ENCODE results near the gene IPPK.

The IPPK gene

DNA sequence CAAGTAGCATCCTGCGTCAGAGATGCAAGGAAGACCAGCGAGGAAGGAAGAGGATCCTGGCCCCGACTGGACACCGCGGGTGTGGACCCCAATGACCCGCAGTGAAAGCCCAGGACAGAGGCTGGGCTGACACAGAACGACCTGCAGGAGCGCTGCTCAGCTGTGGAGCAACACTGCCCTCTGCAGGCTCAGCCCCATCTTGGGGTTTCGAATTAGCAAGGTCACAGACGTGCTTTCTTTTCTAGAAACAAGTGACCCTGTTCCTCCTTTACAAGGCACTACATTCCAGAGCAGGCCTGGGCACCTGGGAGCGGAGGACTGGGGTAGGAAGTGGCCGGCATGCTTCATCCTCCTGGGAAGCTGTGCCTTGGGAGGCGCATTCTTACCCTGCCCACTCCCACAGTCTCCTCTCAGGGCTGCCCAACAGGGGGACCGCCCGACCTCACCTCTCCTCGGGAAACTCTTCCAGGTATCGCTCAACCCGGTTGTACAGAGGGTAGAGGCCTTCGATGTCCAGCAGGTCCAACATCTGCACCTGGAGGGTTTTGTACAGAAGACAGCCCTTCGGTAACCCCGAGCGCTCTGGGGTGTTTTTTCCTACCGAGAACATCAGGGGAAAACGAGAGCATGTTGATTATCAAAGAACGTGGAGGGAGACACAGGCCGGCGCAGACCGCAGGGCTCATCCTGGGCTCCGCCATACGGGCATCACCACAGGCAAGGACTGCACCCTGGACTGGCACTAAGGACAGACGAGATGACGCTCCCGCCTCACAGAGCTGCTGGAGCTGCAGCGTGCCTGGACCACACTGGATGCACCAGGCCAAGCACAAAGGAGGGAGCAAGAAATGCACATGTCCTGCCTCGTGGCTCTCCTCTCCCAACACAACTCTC, 35.0 kb downstream of the IPPK start (continued):
- TF ChIP-seq, protein P1, sequence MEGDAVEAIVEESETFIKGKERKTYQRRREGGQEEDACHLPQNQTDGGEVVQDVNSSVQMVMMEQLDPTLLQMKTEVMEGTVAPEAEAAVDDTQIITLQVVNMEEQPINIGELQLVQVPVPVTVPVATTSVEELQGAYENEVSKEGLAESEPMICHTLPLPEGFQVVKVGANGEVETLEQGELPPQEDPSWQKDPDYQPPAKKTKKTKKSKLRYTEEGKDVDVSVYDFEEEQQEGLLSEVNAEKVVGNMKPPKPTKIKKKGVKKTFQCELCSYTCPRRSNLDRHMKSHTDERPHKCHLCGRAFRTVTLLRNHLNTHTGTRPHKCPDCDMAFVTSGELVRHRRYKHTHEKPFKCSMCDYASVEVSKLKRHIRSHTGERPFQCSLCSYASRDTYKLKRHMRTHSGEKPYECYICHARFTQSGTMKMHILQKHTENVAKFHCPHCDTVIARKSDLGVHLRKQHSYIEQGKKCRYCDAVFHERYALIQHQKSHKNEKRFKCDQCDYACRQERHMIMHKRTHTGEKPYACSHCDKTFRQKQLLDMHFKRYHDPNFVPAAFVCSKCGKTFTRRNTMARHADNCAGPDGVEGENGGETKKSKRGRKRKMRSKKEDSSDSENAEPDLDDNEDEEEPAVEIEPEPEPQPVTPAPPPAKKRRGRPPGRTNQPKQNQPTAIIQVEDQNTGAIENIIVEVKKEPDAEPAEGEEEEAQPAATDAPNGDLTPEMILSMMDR (tag by site-specific recombination; IDR thresholded peaks at IDR 0.05) = peak; percentile 88

DNA sequence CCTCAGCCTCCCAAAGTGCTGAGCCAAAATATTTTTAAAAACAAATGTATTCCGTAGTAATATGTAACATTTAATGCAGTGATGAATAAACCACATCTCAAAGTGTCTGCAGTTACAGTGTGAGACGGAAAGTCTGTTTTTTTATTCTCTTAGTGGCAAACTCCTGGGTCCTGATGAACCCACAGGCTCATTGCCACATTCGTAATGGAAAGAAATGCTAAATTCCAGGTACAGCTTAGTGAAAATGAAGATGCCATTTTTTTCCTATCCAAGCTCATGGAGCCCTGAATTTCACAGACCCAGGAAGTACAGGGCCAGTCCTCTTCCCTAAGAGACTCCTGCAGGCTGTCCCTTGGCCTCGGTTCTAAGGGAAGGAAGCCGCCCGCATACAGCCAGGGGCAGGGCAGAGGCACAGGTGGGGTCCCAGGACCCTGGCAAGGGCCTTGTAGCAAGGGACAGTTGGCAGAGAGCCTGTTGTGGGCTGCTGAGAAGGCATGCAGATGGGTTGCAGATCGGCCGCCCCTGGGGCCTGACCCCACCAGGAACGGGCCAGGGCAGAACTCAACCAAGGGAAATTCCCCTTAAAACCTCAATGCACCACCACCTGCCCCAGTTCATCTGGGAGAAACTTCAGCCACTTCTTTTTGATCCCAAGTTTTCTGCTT, 36.2 kb downstream of the IPPK start:
- no peaks in the 10 kb centered on the region for H3K9me3 ChIP-seq (ENCODE audit: control insufficient read depth, insufficient read depth, low read depth, low read length)
- no peaks in the 10 kb centered on the region for H3K4me1 ChIP-seq (ENCODE audit: control insufficient read depth, insufficient read depth, low read length)
- no peak overlapping the region for H3K4me3 ChIP-seq (ENCODE audit: low read depth, low read length)
- H3K36me3 ChIP-seq (ENCODE audit: control insufficient read depth in 2 of 2, insufficient read depth in 1 of 2, low read length in 2 of 2) = peaks cover 8 to 79% of the 10 kb centered on the region in 2 experiments; a peak in 2 of 3 replicates
- H3K27ac ChIP-seq (ENCODE audit: extremely low read depth, low read depth, low read length) = no peak overlapping the region
- ChIA-PET POLR2A (no interaction called here), CTCF (interaction anchor here (0.6 to 3.8 kb wide), 27 partner anchors 11 to 1021 kb away, joined by 3 to 28 read pairs (median 3); partner anchors contain the start of genes CENPP and NOL8)
- no peak for TF ChIP-seq EGR2 (tag by site-specific recombination; IDR thresholded peaks at IDR 0.05; ENCODE audit: low read depth)
- TF ChIP-seq, protein P2, sequence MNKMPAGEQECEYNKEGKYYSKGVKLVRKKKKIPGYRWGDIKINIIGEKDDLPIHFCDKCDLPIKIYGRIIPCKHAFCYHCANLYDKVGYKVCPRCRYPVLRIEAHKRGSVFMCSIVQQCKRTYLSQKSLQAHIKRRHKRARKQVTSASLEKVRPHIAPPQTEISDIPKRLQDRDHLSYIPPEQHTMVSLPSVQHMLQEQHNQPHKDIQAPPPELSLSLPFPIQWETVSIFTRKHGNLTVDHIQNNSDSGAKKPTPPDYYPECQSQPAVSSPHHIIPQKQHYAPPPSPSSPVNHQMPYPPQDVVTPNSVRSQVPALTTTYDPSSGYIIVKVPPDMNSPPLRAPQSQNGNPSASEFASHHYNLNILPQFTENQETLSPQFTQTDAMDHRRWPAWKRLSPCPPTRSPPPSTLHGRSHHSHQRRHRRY (tag by site-specific recombination; IDR thresholded peaks at IDR 0.05) = no peak
- no peak for TF ChIP-seq ZNF121 (tag by site-specific recombination; IDR thresholded peaks at IDR 0.05)
- TF ChIP-seq ZNF174 (tag by site-specific recombination; IDR thresholded peaks at IDR 0.05) = no peak
- TF ChIP-seq, protein P3, sequence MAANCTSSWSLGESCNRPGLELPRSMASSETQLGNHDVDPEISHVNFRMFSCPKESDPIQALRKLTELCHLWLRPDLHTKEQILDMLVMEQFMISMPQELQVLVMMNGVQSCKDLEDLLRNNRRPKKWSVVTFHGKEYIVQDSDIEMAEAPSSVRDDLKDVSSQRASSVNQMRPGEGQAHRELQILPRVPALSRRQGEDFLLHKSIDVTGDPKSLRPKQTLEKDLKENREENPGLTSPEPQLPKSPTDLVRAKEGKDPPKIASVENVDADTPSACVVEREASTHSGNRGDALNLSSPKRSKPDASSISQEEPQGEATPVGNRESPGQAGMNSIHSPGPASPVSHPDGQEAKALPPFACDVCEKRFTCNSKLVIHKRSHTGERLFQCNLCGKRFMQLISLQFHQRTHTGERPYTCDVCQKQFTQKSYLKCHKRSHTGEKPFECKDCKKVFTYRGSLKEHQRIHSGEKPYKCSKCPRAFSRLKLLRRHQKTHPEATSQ (tag by site-specific recombination; IDR thresholded peaks at IDR 0.05) = no peak
- no peak for TF ChIP-seq ZNF571 (tag by site-specific recombination; IDR thresholded peaks at IDR 0.05)
- TF ChIP-seq ZFP37 (tag by site-specific recombination; IDR thresholded peaks at IDR 0.05) = no peak
- no peak for TF ChIP-seq ZNF426 (tag by site-specific recombination; IDR thresholded peaks at IDR 0.05)
- TF ChIP-seq, protein P4, sequence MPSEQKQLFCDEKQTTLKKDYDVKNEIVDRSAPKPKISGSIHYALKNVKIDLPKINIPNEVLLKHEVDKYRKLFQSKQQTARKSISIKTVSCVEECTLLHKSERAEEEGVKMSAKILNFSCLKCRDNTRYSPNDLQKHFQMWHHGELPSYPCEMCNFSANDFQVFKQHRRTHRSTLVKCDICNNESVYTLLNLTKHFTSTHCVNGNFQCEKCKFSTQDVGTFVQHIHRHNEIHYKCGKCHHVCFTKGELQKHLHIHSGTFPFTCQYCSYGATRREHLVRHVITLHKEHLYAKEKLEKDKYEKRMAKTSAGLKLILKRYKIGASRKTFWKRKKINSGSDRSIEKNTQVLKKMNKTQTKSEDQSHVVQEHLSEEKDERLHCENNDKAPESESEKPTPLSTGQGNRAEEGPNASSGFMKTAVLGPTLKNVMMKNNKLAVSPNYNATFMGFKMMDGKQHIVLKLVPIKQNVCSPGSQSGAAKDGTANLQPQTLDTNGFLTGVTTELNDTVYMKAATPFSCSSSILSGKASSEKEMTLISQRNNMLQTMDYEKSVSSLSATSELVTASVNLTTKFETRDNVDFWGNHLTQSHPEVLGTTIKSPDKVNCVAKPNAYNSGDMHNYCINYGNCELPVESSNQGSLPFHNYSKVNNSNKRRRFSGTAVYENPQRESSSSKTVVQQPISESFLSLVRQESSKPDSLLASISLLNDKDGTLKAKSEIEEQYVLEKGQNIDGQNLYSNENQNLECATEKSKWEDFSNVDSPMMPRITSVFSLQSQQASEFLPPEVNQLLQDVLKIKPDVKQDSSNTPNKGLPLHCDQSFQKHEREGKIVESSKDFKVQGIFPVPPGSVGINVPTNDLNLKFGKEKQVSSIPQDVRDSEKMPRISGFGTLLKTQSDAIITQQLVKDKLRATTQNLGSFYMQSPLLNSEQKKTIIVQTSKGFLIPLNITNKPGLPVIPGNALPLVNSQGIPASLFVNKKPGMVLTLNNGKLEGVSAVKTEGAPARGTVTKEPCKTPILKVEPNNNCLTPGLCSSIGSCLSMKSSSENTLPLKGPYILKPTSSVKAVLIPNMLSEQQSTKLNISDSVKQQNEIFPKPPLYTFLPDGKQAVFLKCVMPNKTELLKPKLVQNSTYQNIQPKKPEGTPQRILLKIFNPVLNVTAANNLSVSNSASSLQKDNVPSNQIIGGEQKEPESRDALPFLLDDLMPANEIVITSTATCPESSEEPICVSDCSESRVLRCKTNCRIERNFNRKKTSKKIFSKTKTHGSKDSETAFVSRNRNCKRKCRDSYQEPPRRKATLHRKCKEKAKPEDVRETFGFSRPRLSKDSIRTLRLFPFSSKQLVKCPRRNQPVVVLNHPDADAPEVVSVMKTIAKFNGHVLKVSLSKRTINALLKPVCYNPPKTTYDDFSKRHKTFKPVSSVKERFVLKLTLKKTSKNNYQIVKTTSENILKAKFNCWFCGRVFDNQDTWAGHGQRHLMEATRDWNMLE (tag by site-specific recombination; conservative IDR thresholded peaks at IDR 0.05; ENCODE audit: low read depth) = no peak
- no peak for TF ChIP-seq RBAK (tag by site-specific recombination; IDR thresholded peaks at IDR 0.05)
- TF ChIP-seq, protein P5, sequence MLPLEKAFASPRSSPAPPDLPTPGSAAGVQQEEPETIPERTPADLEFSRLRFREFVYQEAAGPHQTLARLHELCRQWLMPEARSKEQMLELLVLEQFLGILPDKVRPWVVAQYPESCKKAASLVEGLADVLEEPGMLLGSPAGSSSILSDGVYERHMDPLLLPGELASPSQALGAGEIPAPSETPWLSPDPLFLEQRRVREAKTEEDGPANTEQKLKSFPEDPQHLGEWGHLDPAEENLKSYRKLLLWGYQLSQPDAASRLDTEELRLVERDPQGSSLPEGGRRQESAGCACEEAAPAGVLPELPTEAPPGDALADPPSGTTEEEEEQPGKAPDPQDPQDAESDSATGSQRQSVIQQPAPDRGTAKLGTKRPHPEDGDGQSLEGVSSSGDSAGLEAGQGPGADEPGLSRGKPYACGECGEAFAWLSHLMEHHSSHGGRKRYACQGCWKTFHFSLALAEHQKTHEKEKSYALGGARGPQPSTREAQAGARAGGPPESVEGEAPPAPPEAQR (tag by site-specific recombination; IDR thresholded peaks at IDR 0.05) = no peak
- TF ChIP-seq OVOL3 (tag by site-specific recombination; IDR thresholded peaks at IDR 0.05) = no peak
- TF ChIP-seq, protein P6, sequence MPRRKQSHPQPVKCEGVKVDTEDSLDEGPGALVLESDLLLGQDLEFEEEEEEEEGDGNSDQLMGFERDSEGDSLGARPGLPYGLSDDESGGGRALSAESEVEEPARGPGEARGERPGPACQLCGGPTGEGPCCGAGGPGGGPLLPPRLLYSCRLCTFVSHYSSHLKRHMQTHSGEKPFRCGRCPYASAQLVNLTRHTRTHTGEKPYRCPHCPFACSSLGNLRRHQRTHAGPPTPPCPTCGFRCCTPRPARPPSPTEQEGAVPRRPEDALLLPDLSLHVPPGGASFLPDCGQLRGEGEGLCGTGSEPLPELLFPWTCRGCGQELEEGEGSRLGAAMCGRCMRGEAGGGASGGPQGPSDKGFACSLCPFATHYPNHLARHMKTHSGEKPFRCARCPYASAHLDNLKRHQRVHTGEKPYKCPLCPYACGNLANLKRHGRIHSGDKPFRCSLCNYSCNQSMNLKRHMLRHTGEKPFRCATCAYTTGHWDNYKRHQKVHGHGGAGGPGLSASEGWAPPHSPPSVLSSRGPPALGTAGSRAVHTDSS (tag by site-specific recombination; IDR thresholded peaks at IDR 0.05) = no peak
- TF ChIP-seq, protein P7, sequence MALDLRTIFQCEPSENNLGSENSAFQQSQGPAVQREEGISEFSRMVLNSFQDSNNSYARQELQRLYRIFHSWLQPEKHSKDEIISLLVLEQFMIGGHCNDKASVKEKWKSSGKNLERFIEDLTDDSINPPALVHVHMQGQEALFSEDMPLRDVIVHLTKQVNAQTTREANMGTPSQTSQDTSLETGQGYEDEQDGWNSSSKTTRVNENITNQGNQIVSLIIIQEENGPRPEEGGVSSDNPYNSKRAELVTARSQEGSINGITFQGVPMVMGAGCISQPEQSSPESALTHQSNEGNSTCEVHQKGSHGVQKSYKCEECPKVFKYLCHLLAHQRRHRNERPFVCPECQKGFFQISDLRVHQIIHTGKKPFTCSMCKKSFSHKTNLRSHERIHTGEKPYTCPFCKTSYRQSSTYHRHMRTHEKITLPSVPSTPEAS (tag by site-specific recombination; IDR thresholded peaks at IDR 0.05) = no peak
- no peak for TF ChIP-seq ZSCAN30 (tag by site-specific recombination; IDR thresholded peaks at IDR 0.05)
- TF ChIP-seq, protein P1 (tag by site-specific recombination; IDR thresholded peaks at IDR 0.05) = no peak

All from HEK293 (cell line).